ENCODE results near the gene B3GNT3. TPM values are rescaled to one million over a fixed set of nuclear protein-coding genes. Genes with fewer than 3 reads are reported as not detected.

B3GNT3 gene
- total RNA-seq, 1 donor from 2014 or later, result not detected

GRCh38 chr19:17841371-17841809 is 46.5 kb downstream of the B3GNT3 start:
- TF ChIP-seq CTCF (conservative IDR thresholded peaks at IDR 0.05), result no peak
- Mint-ChIP-seq H3K4me3 (peak overlapping the region; percentile 80), H3K27me3 (ENCODE audit: low read depth) (peaks cover 38% of the 10 kb centered on the region), H3K36me3 (ENCODE audit: low read depth) (no peaks in the 10 kb centered on the region), H3K9me3 (no peaks in the 10 kb centered on the region), H3K4me1 (peaks cover 10% of the 10 kb centered on the region), H3K27ac (ENCODE audit: unreplicated experiment) (no peak overlapping the region)
- no peak for DNase-seq (ENCODE audit: low read depth, low spot score)

- H3K27ac Mint-ChIP-seq (ENCODE audit: unreplicated experiment), result no peak overlapping the region
- peaks cover 10% of the 10 kb centered on the region for H3K4me1 Mint-ChIP-seq
- no peaks in the 10 kb centered on the region for H3K9me3 Mint-ChIP-seq
- peak overlapping the region; percentile 80 for H3K4me3 Mint-ChIP-seq
- no peaks in the 10 kb centered on the region for H3K36me3 Mint-ChIP-seq (ENCODE audit: low read depth)
- H3K27me3 Mint-ChIP-seq (ENCODE audit: low read depth), result peaks cover 36% of the 10 kb centered on the region
- no peak for TF ChIP-seq CTCF (conservative IDR thresholded peaks at IDR 0.05)
- peak; percentile 89 for DNase-seq (ENCODE audit: low read depth, low spot score)
Observed at GRCh38 chr19:17841810-17842662, 47.1 kb downstream of the B3GNT3 start.

- H3K4me3 Mint-ChIP-seq, result no peak overlapping the region
- TF ChIP-seq CTCF (conservative IDR thresholded peaks at IDR 0.05), result no peak
Observed at GRCh38 chr19:17842663-17843291, 47.8 kb downstream of the B3GNT3 start.

GRCh38 chr19:17843292-17843827 is 48.4 kb downstream of the B3GNT3 start:
- DNase-seq (ENCODE audit: low read depth, low spot score), result no peak
- peaks cover 32% of the 10 kb centered on the region for H3K27me3 Mint-ChIP-seq (ENCODE audit: low read depth)
- H3K36me3 Mint-ChIP-seq (ENCODE audit: low read depth), result no peaks in the 10 kb centered on the region
- no peak overlapping the region for H3K27ac Mint-ChIP-seq (ENCODE audit: unreplicated experiment)
- no peak for TF ChIP-seq CTCF (conservative IDR thresholded peaks at IDR 0.05)
- H3K9me3 Mint-ChIP-seq, result no peaks in the 10 kb centered on the region
- peaks cover 10% of the 10 kb centered on the region for H3K4me1 Mint-ChIP-seq
- H3K4me3 Mint-ChIP-seq, result no peak overlapping the region

More at GRCh38 chr19:17842663-17843291, 47.8 kb downstream of the B3GNT3 start:
- no peaks in the 10 kb centered on the region for H3K9me3 Mint-ChIP-seq
- DNase-seq (ENCODE audit: low read depth, low spot score), result no peak
- H3K4me1 Mint-ChIP-seq, result peaks cover 10% of the 10 kb centered on the region
- peaks cover 36% of the 10 kb centered on the region for H3K27me3 Mint-ChIP-seq (ENCODE audit: low read depth)
- H3K27ac Mint-ChIP-seq (ENCODE audit: unreplicated experiment), result no peak overlapping the region
- H3K36me3 Mint-ChIP-seq (ENCODE audit: low read depth), result no peaks in the 10 kb centered on the region

- peaks cover 28% of the 10 kb centered on the region for H3K27me3 Mint-ChIP-seq (ENCODE audit: low read depth)
- DNase-seq (ENCODE audit: low read depth, low spot score), result no peak
- no peak overlapping the region for H3K27ac Mint-ChIP-seq (ENCODE audit: unreplicated experiment)
Observed at GRCh38 chr19:17843908-17844490, 49.1 kb downstream of the B3GNT3 start.

More at GRCh38 chr19:17843908-17844490, 49.1 kb downstream of the B3GNT3 start:
- Mint-ChIP-seq H3K4me1 (peaks cover 10% of the 10 kb centered on the region), H3K9me3 (no peaks in the 10 kb centered on the region), H3K36me3 (ENCODE audit: low read depth) (no peaks in the 10 kb centered on the region), H3K4me3 (no peak overlapping the region)
- TF ChIP-seq CTCF (conservative IDR thresholded peaks at IDR 0.05), result no peak
